Right ventricle myocardium inferior (tissue), 1 donor: ENCODE results near the gene ANKRD37. TPM values are rescaled to one million over a fixed set of nuclear protein-coding genes. Genes with fewer than 3 reads are reported as not detected.

Source experiments
- total RNA-seq: library from RNA; stranded (reverse); fragmentation: NEBNext Ultra II Directional; extraction: Animal tissue kit (Norgen Biotek cat#: 25700); gene quantifications from one replicate; pipeline ENCODE4 v1.2.1, GENCODE V29; 2021
- donor health status: DM: no; HTN: yes; CAD: no; lungs with severe emphysema.

Gene ANKRD37
- total RNA-seq, 1 donor from 2014 or later = 19.1 TPM

Other genes with a start within 250 kb of the ANKRD37 start
- 11.3 TPM for gene CFAP97, start 192.8 kb upstream of the ANKRD37 start, total RNA-seq
- 10.9 TPM for gene SNX25, start 187.2 kb upstream of the ANKRD37 start, total RNA-seq
- 2.4 TPM for gene LRP2BP, start 917 bp upstream of the ANKRD37 start, total RNA-seq
- 42.0 TPM for gene UFSP2, start 29.1 kb downstream of the ANKRD37 start, total RNA-seq
- 1.0 TPM for gene CCDC110, start 74.9 kb downstream of the ANKRD37 start, total RNA-seq
- 281 TPM for gene PDLIM3, start 138.7 kb downstream of the ANKRD37 start, total RNA-seq